ENCODE results near the gene CHD2. TPM values are rescaled to one million over a fixed set of nuclear protein-coding genes. Genes with fewer than 3 reads are reported as not detected.
"Not testable (repeated sequence)": the region's sequence is repeated elsewhere in the genome, so short reads cannot be mapped to it uniquely, and the experiment has no call there.

CHD2 gene
- 51.1 TPM for polyA plus RNA-seq (2012; ENCODE audit: insufficient read depth, insufficient read length)

GRCh38 chr15:92899948-92900730 lies at the start of gene CHD2:
CHD2 (plus strand) TSS chr15:92900324; CDS start chr15:92901238, 914 bp downstream.
- DNase-seq (ENCODE audit: low read depth, low spot score), result peak; percentile 94
- peak within 1 kb of the TSS; percentile 72 for H3K4me3 ChIP-seq (ENCODE audit: low read length)

DNA sequence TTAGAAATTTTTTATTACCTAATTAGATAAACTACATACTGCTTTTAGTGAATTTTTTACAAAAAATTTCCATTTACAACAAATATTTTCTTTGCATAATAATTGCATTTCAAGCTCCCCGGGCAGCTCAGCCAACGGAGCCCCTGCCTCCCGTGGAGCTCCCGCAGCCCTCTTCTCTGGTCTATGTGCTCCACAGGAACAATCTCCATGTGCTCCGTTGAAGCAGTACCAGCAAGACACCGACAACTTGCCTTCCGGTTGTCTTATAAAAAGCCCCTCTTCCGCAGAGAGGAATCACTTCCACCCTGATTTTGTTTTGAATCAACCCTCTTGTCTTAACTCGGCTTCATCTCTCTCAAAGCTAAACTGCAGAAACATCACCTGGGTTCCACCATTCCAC lies 46.9 kb upstream of the CHD2 start:
- no peak for DNase-seq (ENCODE audit: low read depth, low spot score)
- H3K4me3 ChIP-seq (ENCODE audit: low read length), result no peak overlapping the region

- H3K4me3 ChIP-seq (ENCODE audit: low read length), result no peak overlapping the region
- no peak for DNase-seq (ENCODE audit: low read depth, low spot score)
These were observed 38.4 kb upstream of the CHD2 start for GRCh38 chr15:92861742-92862141.

GRCh38 chr15:92864127-92864814 lies 35.9 kb upstream of the CHD2 start:
- no peak for DNase-seq (ENCODE audit: low read depth, low spot score)
- H3K4me3 ChIP-seq (ENCODE audit: low read length), result no peak overlapping the region

- H3K4me3 ChIP-seq (ENCODE audit: low read length), result no peak overlapping the region
- DNase-seq (ENCODE audit: low read depth, low spot score), result no peak
These were observed 30.7 kb upstream of the CHD2 start for GRCh38 chr15:92869263-92869940.

DNA sequence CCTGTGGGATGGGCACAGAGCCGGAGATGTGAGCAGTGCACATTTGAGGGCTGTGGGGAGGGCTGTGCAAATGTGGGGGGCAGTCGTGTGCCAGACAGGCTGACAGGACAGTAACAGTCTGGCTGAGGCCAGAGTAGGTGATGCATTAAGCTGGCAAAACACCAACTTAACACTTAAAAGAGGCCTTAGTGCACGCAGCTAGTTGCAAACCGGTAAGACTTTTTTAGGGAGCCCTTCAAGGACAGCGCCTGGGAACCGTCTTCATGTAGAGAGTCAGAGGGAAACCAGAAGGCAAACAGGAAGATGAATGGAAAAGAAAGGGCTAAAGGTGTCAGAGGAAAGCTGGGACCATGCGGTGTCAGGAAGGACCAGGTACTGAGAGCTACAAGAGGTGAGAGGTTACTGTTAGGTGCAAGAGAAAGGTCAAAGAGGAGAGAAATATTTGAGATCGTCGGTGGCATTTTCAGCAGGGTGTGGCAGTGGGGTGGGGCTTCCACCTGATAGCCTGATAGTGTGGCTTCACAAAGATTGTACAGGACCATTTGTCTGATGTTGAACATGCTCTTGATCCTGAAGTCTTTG lies 30.0 kb upstream of the CHD2 start:
- no peak for DNase-seq (ENCODE audit: low read depth, low spot score)
- no peak overlapping the region for H3K4me3 ChIP-seq (ENCODE audit: low read length)

DNA sequence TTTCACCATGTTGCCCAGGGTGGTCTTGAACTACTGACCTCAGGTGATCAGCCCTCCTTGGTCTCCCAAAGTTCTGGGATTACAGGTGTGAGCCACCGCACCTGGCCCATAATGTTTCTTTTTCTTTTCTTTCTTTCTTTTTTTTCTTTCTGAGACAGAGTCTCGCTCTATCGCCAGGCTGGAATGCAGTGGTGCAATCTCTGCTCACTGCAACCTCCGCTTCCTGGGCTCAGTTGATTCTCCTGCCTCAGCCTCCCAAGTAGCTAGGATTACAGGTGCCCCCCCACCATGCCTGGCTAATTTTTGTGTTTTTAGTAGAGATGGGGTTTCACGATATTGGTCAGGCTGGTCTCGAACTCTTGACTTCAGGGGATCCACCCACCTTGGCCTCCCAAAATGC lies 27.2 kb upstream of the CHD2 start:
- not testable (repeated sequence) for DNase-seq (ENCODE audit: low read depth, low spot score); H3K4me3 ChIP-seq (ENCODE audit: low read length)

DNA sequence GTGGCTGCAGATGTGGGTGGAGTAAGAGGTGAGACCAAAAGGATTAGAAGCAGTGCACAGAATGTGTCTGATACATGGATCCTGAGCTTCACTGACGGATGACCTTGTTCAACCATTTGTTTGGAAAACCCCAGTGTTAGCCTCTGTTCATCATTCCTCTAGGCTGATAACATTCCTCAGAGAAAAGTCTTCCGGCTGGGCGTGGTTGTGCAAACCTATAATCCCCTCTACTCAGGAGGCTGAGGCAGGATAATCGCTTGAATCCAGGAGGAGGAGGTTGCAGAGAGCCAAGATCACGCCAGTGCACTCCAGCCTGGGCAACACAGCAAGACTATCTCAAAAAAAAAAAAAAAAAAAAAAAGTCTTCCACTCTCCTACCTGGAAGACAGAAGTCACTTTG lies 23.1 kb upstream of the CHD2 start:
- H3K4me3 ChIP-seq (ENCODE audit: low read length), result no peak overlapping the region
- DNase-seq (ENCODE audit: low read depth, low spot score), result no peak

DNA sequence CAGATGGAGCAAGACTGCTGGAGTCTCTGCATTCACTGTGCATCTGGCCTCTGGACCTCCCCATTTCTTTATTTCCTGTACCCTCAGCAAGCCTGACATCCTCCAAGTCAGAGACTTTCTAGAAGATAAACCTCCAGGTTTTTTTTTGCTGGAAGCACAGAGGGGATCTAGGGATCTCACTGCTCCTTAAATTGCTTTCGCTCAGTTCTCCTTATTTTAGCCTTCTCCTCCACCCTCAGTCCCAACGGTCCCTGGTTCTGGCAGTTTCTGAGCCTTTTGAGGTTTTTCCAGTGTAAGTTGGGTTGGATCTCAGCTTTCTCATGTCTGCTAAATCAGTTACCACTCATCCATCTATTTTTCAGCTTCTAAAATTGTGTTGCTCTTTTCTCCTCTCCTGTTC lies 22.7 kb upstream of the CHD2 start:
- no peak overlapping the region for H3K4me3 ChIP-seq (ENCODE audit: low read length)
- DNase-seq (ENCODE audit: low read depth, low spot score), result no peak

- no peak overlapping the region for H3K4me3 ChIP-seq (ENCODE audit: low read length)
- DNase-seq (ENCODE audit: low read depth, low spot score), result peak; percentile 31
These were observed 21.5 kb upstream of the CHD2 start for GRCh38 chr15:92878593-92879053.

DNA sequence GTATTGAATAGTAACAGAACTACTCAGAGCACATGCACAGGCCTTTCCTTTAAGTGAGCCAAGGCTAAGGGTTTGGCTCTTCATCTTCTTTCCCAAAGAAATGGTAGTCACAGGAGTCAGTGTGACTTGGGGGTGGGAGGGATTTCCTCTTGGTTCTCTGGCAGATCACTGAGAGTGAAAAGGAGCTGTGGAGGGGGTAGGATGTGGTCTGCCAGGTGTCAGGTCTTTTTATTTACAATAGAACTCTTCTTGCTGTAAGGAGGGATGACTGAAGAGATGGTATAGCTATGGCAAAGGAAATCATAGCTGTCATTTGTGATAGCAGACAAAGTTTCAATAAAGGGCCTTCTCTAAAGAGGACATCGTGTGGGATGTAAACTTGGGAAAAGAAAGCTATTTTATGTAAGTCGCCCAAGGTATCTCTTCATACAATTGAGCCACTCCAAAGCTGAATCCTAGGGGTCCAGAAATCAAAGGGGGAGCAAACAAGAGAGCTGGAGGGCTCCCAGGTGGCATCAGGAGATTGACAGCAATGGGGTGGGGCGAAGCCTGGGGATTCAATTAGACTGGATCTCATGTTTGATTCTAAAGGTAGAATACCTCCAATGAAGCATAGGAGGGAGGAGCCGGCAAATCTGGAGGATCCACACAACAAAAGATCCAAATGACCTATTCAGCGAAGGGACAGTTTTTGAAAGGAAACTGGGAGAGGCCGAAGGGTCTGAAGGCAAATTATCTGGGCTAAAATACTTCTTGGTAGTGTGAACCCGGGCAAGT lies 20.0 kb upstream of the CHD2 start:
- DNase-seq (ENCODE audit: low read depth, low spot score), result peak; percentile 89
- no peak overlapping the region for H3K4me3 ChIP-seq (ENCODE audit: low read length)

GRCh38 chr15:92880796-92881195 lies 19.3 kb upstream of the CHD2 start:
- peak overlapping the region; percentile 69 for H3K4me3 ChIP-seq (ENCODE audit: low read length)
- DNase-seq (ENCODE audit: low read depth, low spot score), result no peak

DNA sequence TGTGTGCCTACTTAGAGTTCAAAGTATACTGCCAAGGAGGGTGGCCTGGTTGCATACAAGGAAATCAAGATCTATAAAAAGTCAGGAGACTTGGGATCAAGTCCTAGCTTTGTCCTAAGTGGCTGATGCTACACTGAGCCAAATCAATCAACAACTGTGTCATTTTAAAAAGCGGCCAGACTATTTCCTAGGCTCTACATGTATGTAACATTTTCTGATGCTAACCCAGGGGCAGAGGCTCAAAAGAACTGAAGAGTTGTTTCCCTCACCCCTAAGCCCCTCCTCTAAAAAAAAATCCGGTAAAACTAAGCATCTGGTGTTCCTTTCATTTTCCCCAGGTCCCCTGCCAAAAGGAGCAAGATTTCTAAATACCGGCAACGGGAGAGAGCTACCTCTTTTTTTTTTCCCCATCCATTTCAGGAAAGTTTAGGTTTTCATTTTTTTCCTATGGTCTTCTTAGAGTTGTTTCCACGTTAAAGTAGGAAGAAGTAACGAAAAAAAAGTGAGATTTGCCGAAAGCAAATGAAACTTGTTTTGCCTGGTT lies 18.8 kb upstream of the CHD2 start:
- H3K4me3 ChIP-seq (ENCODE audit: low read length), result peak overlapping the region; percentile 69
- DNase-seq (ENCODE audit: low read depth, low spot score), result no peak

- peak overlapping the region; percentile 69 for H3K4me3 ChIP-seq (ENCODE audit: low read length)
- DNase-seq (ENCODE audit: low read depth, low spot score), result peak; percentile 100
These were observed 18.1 kb upstream of the CHD2 start for GRCh38 chr15:92881802-92882696.

DNA sequence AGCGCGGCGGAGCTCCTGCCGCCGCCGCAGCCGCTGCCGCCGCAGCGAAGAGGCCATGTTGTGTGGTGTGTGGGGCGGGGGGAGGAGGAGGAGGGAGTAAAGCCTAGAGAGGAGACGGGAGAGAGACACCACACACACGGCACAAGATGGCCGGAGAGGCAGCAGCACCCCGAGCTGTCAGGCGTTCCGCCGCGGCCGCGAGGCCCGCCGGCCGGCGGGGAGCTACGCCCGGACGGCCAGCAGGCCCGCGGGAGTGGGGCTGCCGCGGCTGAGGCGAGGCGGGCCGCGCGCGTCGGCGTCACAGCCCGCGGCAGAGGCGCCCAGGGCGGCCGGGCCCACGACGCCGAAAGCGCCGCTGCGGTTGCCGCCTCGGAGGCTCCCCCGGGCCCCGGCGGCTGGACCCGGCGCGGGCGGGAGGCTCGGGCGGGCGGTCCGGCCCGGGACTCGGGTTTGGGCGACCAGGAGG lies 17.4 kb upstream of the CHD2 start:
- H3K4me3 ChIP-seq (ENCODE audit: low read length), result peak overlapping the region; percentile 77
- DNase-seq (ENCODE audit: low read depth, low spot score), result no peak

- DNase-seq (ENCODE audit: low read depth, low spot score), result no peak
- peak overlapping the region; percentile 77 for H3K4me3 ChIP-seq (ENCODE audit: low read length)
These were observed 16.8 kb upstream of the CHD2 start for GRCh38 chr15:92883163-92883875.

DNA sequence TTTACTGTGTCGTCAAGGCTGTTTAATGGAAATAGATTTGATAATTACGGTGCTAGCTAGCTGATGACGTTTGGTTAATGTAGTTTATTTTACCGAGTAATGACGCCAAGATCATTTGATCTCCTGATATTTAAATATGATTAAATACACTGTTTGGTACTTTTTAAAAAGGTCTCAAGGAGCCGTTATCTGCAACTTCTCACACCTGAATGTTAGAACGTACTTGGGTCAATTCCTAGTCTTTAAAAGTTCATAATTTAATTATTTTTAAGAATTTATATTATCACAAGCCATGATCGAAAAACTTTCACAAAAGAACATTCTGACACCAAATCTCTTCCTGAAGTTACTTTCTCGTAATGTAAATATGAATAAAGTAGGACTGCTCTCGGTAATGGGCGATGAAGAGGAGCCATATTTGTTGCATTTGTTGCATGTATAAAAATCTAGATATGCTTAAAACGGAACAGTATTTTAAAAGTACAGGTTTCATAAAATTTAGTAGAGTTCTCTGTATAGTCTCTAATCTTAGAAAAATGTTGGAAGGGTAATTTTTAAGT lies 16.2 kb upstream of the CHD2 start:
- DNase-seq (ENCODE audit: low read depth, low spot score), result no peak
- peak overlapping the region; percentile 77 for H3K4me3 ChIP-seq (ENCODE audit: low read length)
